Astrocyte of the cerebellum (primary cell): ENCODE measurements around the gene PARN.
"Not testable (repeated sequence)": the region's sequence is repeated elsewhere in the genome, so short reads cannot be mapped to it uniquely, and the experiment has no call there.

Experiments used
- DNase-seq: peaks from one replicate; pipeline ENCODE4 v3.0.0-alpha.2; 2011; ENCODE audit warnings: low read depth
- H3K4me3 ChIP-seq: 2 replicates; pipeline ENCODE4 v1.5.1; 2011; ENCODE audit warnings: mild to moderate bottlenecking, low read depth, low read length, moderate library complexity
- in situ Hi-C: cut with HindIII; loops from 2 replicates; pipeline ENCODE4 v1.10.0; 2017; ENCODE audit warnings: low sequenced_read_pairs
- TF ChIP-seq, protein P1 (sequence below): IDR thresholded peaks from 2 replicates; pipeline ENCODE4 v1.5.1; 2012; ENCODE audit warnings: low read length, low read depth, moderate library complexity, mild to moderate bottlenecking; ENCODE audit errors: missing control alignments

The PARN gene

DNA sequence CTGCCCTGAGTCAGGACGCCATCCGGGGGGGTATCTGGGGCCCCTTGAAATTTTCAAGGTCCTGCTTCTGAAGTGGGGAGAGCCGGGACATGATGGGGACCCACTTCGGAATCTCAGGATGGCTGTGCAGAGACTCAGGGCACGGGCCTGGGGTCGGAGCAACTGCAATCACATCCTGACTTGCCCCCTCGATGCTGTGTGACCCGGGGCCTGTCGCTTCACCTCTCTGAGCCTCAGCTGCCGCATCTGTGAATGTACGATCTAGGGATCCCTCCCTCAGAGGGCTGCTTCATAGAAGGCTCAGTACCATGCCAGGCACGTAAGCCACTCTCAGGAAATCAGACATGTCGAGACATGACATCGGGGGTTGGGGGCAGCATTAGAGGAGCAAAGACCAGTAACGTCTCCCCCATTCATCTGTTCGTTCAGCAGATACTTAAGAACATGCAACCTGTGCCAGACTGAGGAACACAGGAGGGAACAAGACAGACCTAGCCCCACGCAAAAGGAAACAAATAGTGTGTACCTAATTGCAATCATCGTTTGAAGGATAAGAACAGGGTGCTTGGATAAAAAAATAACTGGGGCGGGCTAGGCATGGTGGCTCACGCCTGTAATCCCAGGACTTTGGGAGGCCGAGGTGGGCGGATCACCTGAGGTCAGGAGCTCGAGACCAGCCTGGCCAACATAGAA lies 229.6 kb downstream of the PARN start:
- DNase-seq: no peak
- in situ Hi-C loops: no loop called here
- H3K4me3 ChIP-seq: no peak overlapping the region
- TF ChIP-seq, protein P1, sequence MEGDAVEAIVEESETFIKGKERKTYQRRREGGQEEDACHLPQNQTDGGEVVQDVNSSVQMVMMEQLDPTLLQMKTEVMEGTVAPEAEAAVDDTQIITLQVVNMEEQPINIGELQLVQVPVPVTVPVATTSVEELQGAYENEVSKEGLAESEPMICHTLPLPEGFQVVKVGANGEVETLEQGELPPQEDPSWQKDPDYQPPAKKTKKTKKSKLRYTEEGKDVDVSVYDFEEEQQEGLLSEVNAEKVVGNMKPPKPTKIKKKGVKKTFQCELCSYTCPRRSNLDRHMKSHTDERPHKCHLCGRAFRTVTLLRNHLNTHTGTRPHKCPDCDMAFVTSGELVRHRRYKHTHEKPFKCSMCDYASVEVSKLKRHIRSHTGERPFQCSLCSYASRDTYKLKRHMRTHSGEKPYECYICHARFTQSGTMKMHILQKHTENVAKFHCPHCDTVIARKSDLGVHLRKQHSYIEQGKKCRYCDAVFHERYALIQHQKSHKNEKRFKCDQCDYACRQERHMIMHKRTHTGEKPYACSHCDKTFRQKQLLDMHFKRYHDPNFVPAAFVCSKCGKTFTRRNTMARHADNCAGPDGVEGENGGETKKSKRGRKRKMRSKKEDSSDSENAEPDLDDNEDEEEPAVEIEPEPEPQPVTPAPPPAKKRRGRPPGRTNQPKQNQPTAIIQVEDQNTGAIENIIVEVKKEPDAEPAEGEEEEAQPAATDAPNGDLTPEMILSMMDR: no peak

DNA sequence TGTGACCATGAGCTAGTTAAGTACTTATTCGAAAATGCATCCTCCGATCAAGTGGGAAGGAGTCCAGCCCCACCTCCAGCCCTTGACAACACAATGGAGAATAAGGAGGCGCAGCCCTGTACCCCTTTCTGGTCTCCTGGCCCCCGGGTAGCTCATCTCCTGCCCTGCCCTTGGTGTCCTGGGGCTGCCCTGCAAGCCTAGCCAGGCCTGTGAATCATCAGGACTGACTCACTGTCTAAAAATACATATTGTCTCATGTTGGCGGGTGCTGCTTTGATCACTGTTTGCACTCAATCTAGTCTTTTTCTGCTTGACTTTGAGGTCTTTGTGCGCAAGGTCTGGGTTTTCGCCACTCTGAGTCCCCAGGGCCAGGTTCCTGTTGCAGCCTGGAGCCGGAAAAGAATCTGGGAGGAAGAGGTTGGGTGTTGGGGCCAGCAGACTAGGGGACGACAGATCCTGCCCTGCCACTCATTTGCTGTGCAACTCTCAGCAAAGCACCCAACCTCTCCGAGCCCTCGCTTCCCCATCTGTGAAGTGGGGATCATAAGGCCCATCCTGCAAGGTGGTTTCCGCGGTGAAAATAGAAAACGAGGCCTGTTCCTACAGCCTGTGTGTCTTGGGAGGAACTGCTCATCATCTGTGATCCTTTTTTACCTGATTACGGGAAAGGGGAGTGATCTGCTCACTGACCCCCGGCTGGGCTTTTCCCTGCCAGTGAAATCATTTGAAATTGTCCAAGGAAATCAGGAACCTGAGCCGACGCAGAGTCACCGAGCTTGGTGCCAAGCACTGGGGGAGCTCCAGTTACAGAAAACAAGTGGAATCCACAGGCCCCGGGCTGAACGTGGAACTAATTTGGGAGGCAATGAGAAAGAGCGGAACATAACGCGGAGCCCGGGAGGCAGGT lies 230.4 kb downstream of the PARN start:
- no peak overlapping the region for H3K4me3 ChIP-seq
- TF ChIP-seq, protein P1: no peak
- in situ Hi-C loops: no loop called here
- peak; percentile 83 for DNase-seq

DNA sequence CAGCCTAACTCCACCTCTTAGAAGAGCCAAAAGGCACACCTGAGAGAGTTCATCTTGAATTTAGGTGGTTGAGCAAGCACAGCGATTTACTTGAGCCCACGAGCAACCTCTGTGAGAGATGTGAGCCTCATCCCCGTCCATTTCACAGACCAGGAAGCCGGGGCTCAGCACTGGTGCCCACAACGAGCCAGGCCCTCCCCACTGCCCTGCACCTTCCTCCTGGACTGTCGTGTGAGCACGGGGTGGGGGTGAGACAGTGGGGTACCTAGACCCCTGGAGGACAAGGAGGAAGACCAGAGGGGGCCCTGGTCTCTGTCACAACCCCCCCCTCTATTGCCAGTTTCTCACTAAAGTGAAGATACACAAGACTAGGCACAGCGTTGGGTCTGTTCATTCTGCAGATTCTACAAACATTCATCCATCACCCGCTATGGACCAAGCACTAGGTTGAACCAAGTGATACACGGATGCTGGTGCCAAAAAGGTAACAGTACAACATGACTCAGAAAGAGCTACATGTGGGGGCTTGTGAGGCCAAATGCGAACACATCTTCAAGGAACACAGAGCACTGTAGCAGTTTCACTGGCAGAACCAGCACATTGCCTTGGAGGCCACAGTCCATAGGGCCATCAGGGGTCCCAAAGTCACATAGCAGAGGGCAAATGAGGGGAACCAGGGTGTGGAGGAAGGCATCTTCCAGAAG lies 231.9 kb downstream of the PARN start:
- DNase-seq: no peak
- H3K4me3 ChIP-seq: no peak overlapping the region
- TF ChIP-seq, protein P1: no peak
- in situ Hi-C loops: no loop called here

DNA sequence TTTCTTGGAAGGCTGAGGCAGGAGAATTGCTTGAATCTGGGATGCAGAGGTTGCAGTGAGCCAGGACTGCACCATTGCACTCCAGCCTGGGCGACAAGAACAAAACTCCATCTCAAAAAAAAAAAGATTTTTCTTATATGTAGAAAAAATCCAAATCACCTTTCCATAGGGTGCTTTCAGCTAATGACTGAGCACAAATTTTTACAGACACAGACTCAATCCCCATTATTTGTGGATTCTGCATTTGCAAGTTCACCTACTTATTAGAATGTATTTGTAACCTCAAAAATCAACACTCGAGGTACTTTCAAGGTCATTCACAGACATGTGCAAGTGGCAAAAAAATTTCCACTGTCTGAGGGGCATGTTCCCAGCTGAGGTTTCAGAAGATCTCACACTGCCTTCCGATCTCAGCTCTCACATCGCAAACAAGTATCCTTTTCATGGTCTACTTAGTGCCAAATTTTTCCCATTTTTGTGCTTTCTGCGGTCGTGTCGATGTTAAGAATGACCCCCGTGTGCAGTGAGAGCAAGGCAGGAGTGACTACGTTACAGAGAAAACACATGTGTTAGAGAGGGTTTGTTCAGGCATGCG lies 234.3 kb downstream of the PARN start:
- H3K4me3 ChIP-seq, in situ Hi-C loops, DNase-seq: not testable (repeated sequence)

DNA sequence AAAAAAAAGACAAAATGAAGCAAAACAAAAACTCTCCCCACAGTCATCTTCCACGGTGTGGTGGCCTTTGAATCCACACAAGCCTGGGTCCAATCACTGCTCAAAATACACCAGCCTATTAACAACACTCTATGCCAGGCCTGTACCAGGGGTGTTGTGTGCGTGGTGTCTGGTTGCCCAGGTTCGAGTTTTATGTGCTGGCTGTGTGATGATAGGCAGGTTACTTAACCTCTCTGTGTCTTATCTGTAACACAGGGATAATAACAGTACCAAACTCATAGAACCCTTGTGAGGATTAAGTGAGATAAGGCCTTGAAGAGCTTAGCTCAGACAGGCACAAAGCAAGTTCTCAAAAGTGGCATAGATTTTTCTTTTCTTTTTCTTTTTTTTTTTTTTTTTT lies 235.2 kb downstream of the PARN start:
- DNase-seq: no peak
- TF ChIP-seq, protein P1: no peak
- H3K4me3 ChIP-seq: no peak overlapping the region
- in situ Hi-C loops: no loop called here

DNA sequence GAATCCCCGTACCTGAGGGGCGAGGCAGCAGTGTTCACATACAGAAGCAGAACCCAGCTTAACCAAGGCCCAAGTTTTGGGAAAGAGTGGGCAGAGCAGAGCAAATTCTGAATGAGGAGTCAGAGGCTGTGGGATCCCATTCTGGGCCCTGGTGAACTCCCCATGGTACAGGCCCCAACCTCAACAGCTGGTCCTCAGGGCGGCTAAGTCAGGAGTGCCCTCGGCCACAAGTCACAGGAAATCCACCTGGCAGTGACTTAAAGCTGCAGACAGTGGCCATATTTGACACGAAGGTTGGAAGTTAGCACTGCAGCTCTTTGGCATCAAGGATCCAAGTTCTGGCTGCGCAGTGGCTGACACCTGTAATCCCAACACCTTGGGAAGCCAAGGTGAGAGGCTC lies 237.1 kb downstream of the PARN start:
- no peak for DNase-seq
- no peak overlapping the region for H3K4me3 ChIP-seq
- in situ Hi-C loops: no loop called here
- TF ChIP-seq, protein P1: no peak
